Thymus (tissue), 11 donors: ENCODE results near the gene KCNH2. TPM values are rescaled to one million over a fixed set of nuclear protein-coding genes. Genes with fewer than 3 reads are reported as not detected.

Source experiments
- DNase-seq, 9 donors: peaks; one replicate each; pipeline ENCODE4 v3.0.0-alpha.2; 2013; ENCODE audit warnings: low spot score in 9 of 9, low read depth in 6 of 9, missing footprints in 1 of 9
- H3K27ac ChIP-seq, 2 donors: one replicate each; pipeline ENCODE4 v1.5.1; 2013; ENCODE audit warnings: control low read depth in 1 of 2, low read depth in 1 of 2, low read length in 1 of 2, mild to moderate bottlenecking in 1 of 2, moderate library complexity in 1 of 2
- H3K27me3 ChIP-seq, 2 donors: one replicate each; pipeline ENCODE4 v1.5.1; 2013; ENCODE audit warnings: low read length in 1 of 2; ENCODE audit not compliant: control insufficient read depth in 2 of 2, insufficient read depth in 1 of 2
- H3K36me3 ChIP-seq, 2 donors: one replicate each; pipeline ENCODE4 v1.5.1; 2013; ENCODE audit warnings: low read length in 1 of 2, mild to moderate bottlenecking in 1 of 2, moderate library complexity in 1 of 2; ENCODE audit not compliant: control insufficient read depth in 2 of 2, insufficient read depth in 2 of 2
- H3K4me1 ChIP-seq, 2 donors: one replicate each; pipeline ENCODE4 v1.5.1; 2013; ENCODE audit warnings: low read length in 2 of 2; ENCODE audit not compliant: control insufficient read depth in 2 of 2, insufficient read depth in 2 of 2
- H3K4me3 ChIP-seq, 2 donors: one replicate each; pipeline ENCODE4 v1.5.1; 2013; ENCODE audit warnings: low read length in 2 of 2, control low read depth in 1 of 2, mild to moderate bottlenecking in 1 of 2
- H3K9me3 ChIP-seq, 2 donors: one replicate each; pipeline ENCODE4 v1.5.1; 2013; ENCODE audit warnings: low read length in 1 of 2, mild to moderate bottlenecking in 1 of 2; ENCODE audit not compliant: control insufficient read depth in 2 of 2, insufficient read depth in 1 of 2
- WGBS: extraction: QIAGEN DNeasy Blood & Tissue Kit; methylation state at CpG from one replicate; pipeline ENCODE4 v1.1.7; 2013; 5-methylcytosine and 5-hydroxymethylcytosine counted together
- polyA plus RNA-seq: library from polyadenylated mRNA; stranded (reverse); fragments of 200-250 nt; gene quantifications from one replicate; pipeline ENCODE4 v1.2.3, GENCODE V29; 2013
- total RNA-seq: library from RNA; stranded (reverse); fragments of 120-200 nt; gene quantifications from one replicate; pipeline ENCODE4 v1.2.4, GENCODE V29; 2013
- donor health status: healthy.

KCNH2 gene
- total and polyA plus RNA-seq, 2 donors = 1.5 to 2.3 TPM

GRCh38 chr7:150896562-150897209 lies 81.4 kb downstream of the KCNH2 start:
- H3K4me1 ChIP-seq = peaks cover 0 to 3% of the 10 kb centered on the region in 2 donors
- H3K36me3 ChIP-seq = no peaks in the 10 kb centered on the region
- no peak overlapping the region for H3K4me3 ChIP-seq
- no peak overlapping the region for H3K27ac ChIP-seq
- no peaks in the 10 kb centered on the region for H3K9me3 ChIP-seq
- 84% methylated on average over 10 of the region's 10 CpGs for WGBS
- H3K27me3 ChIP-seq = peaks cover 5 to 51% of the 10 kb centered on the region in 2 donors
- DNase-seq = no peak

GRCh38 chr7:150895809-150896208 lies 82.3 kb downstream of the KCNH2 start:
- no peak for DNase-seq
- Histone ChIP-seq H3K36me3 (no peaks in the 10 kb centered on the region), H3K9me3 (no peaks in the 10 kb centered on the region), H3K4me3 (no peak overlapping the region), H3K27ac (no peak overlapping the region), H3K4me1 (peaks cover 0 to 3% of the 10 kb centered on the region in 2 donors), H3K27me3 (peaks cover 5 to 43% of the 10 kb centered on the region in 2 donors)
- WGBS = 93% methylated on average over 2 of the region's 2 CpGs

Other genes with a start within 250 kb of the KCNH2 start
- gene GIMAP5, start 240.9 kb downstream of the KCNH2 start, total RNA-seq = 39.3 TPM
- 39.8 TPM for gene GIMAP5, start 240.9 kb downstream of the KCNH2 start, polyA plus RNA-seq
- 23.4 TPM for gene TMEM176B, start 178.0 kb downstream of the KCNH2 start, total RNA-seq
- gene TMEM176B, start 178.0 kb downstream of the KCNH2 start, polyA plus RNA-seq = 34.7 TPM
- 11.0 TPM for gene TMEM176A, start 177.6 kb downstream of the KCNH2 start, total RNA-seq
- gene TMEM176A, start 177.6 kb downstream of the KCNH2 start, polyA plus RNA-seq = 27.9 TPM
- 1.3 TPM for gene AOC1, start 125.8 kb downstream of the KCNH2 start, total RNA-seq
- gene AOC1, start 125.8 kb downstream of the KCNH2 start, polyA plus RNA-seq = 3.5 TPM
- 1.5 TPM for gene NOS3, start 12.7 kb upstream of the KCNH2 start, total RNA-seq
- gene NOS3, start 12.7 kb upstream of the KCNH2 start, polyA plus RNA-seq = 3.0 TPM
- gene ATG9B, start 46.2 kb upstream of the KCNH2 start, total RNA-seq = 1.6 TPM
- 8.0 TPM for gene ATG9B, start 46.2 kb upstream of the KCNH2 start, polyA plus RNA-seq
- gene ABCB8, start 50.1 kb upstream of the KCNH2 start, total RNA-seq = 10.5 TPM
- 33.8 TPM for gene ABCB8, start 50.1 kb upstream of the KCNH2 start, polyA plus RNA-seq
- 0.14 TPM for gene ASIC3, start 70.2 kb upstream of the KCNH2 start, total RNA-seq
- 10.6 TPM for gene ASIC3, start 70.2 kb upstream of the KCNH2 start, polyA plus RNA-seq
- gene CDK5, start 79.6 kb upstream of the KCNH2 start, total RNA-seq = 19.8 TPM
- 8.9 TPM for gene CDK5, start 79.6 kb upstream of the KCNH2 start, polyA plus RNA-seq
- 22.9 TPM for gene SLC4A2, start 81.3 kb upstream of the KCNH2 start, total RNA-seq
- gene SLC4A2, start 81.3 kb upstream of the KCNH2 start, polyA plus RNA-seq = 89.5 TPM
- 52.2 TPM for gene FASTK, start 102.5 kb upstream of the KCNH2 start, total RNA-seq
- 142 TPM for gene FASTK, start 102.5 kb upstream of the KCNH2 start, polyA plus RNA-seq
- gene TMUB1, start 105.2 kb upstream of the KCNH2 start, total RNA-seq = 17.0 TPM
- 68.4 TPM for gene TMUB1, start 105.2 kb upstream of the KCNH2 start, polyA plus RNA-seq
- gene AGAP3, start 108.2 kb upstream of the KCNH2 start, total RNA-seq = 8.2 TPM
- gene AGAP3, start 108.2 kb upstream of the KCNH2 start, polyA plus RNA-seq = 43.2 TPM
- not detected for gene GBX1, start 189.4 kb upstream of the KCNH2 start, total RNA-seq
- gene GBX1, start 189.4 kb upstream of the KCNH2 start, polyA plus RNA-seq = 0.07 TPM
- gene ASB10, start 208.9 kb upstream of the KCNH2 start, total RNA-seq = not detected
- 0.05 TPM for gene ASB10, start 208.9 kb upstream of the KCNH2 start, polyA plus RNA-seq
- gene H2BK1, start 232.2 kb upstream of the KCNH2 start, total RNA-seq = not detected
- gene H2BK1, start 232.2 kb upstream of the KCNH2 start, polyA plus RNA-seq = 0.25 TPM
- gene ABCF2, start 248.9 kb upstream of the KCNH2 start, total RNA-seq = 26.1 TPM
- gene ABCF2, start 248.9 kb upstream of the KCNH2 start, polyA plus RNA-seq = 18.9 TPM